ENCODE results near the gene TSPAN32.

The TSPAN32 gene

GRCh38 chr11:2256293-2256913, 45.4 kb upstream of the TSPAN32 start:
- ATAC-seq: no peak
- no peak for TF ChIP-seq SNAI2 (CRISPR knock-in tag; IDR thresholded peaks at IDR 0.05)
- no peak for TF ChIP-seq ZFP30 (CRISPR knock-in tag; IDR thresholded peaks at IDR 0.05)
- TF ChIP-seq TOX (CRISPR knock-in tag; IDR thresholded peaks at IDR 0.05; ENCODE audit: borderline replicate concordance): no peak
- no peak for TF ChIP-seq ZFP3 (CRISPR knock-in tag; IDR thresholded peaks at IDR 0.05)
- no peak for TF ChIP-seq PATZ1 (CRISPR knock-in tag; IDR thresholded peaks at IDR 0.05; ENCODE audit: borderline replicate concordance)
- no peak for TF ChIP-seq RARB (CRISPR knock-in tag; IDR thresholded peaks at IDR 0.05)
- no peak for TF ChIP-seq CSRNP3 (CRISPR knock-in tag; IDR thresholded peaks at IDR 0.05)
- no peak for TF ChIP-seq OSR1 (CRISPR knock-in tag; IDR thresholded peaks at IDR 0.05)
- no peak for TF ChIP-seq ZNF565 (CRISPR knock-in tag; conservative IDR thresholded peaks at IDR 0.05; ENCODE audit: low read depth)
- TF ChIP-seq TSHZ2 (CRISPR knock-in tag; IDR thresholded peaks at IDR 0.05): no peak
- no peak for TF ChIP-seq ESRRG (CRISPR knock-in tag; IDR thresholded peaks at IDR 0.05)
- no peak for TF ChIP-seq CREB5 (CRISPR knock-in tag; IDR thresholded peaks at IDR 0.05; ENCODE audit: low read depth)
- no peak for TF ChIP-seq ISL1 (CRISPR knock-in tag; IDR thresholded peaks at IDR 0.05)
- no peak for TF ChIP-seq PPARA (CRISPR knock-in tag; IDR thresholded peaks at IDR 0.05; ENCODE audit: borderline replicate concordance)

GRCh38 chr11:2256951-2257700, 44.7 kb upstream of the TSPAN32 start:
- no peak for ATAC-seq
- TF ChIP-seq OSR1 (CRISPR knock-in tag; IDR thresholded peaks at IDR 0.05) (no peak), PATZ1 (CRISPR knock-in tag; IDR thresholded peaks at IDR 0.05; ENCODE audit: borderline replicate concordance) (no peak), CREB5 (CRISPR knock-in tag; IDR thresholded peaks at IDR 0.05; ENCODE audit: low read depth) (no peak), TOX (CRISPR knock-in tag; IDR thresholded peaks at IDR 0.05; ENCODE audit: borderline replicate concordance) (no peak), CSDC2 (CRISPR knock-in tag; IDR thresholded peaks at IDR 0.05) (no peak), POU6F1 (CRISPR knock-in tag; IDR thresholded peaks at IDR 0.05; ENCODE audit: borderline replicate concordance, low read depth) (no peak), ZC3H10 (CRISPR knock-in tag; IDR thresholded peaks at IDR 0.05) (no peak), GLIS3 (CRISPR knock-in tag; IDR thresholded peaks at IDR 0.05) (no peak), PPARA (CRISPR knock-in tag; IDR thresholded peaks at IDR 0.05; ENCODE audit: borderline replicate concordance) (no peak), ZNF8 (CRISPR knock-in tag; IDR thresholded peaks at IDR 0.05) (no peak), ZNF70 (CRISPR knock-in tag; IDR thresholded peaks at IDR 0.05) (no peak), ISL1 (CRISPR knock-in tag; IDR thresholded peaks at IDR 0.05) (no peak), ZFP3 (CRISPR knock-in tag; IDR thresholded peaks at IDR 0.05) (no peak)

All from SK-N-SH treated with all-trans-retinoic acid at 6 μM for 48 hours (cell line).